HL-60 (cell line): Measurements from ENCODE around the gene TAS2R30.

Experiments used
- DNase-seq, 2 experiments: peaks; one replicate each; pipeline ENCODE4 v3.0.0-alpha.2; 2010 to 2020; ENCODE audit warnings: low read depth in 1 of 2, low spot score in 1 of 2
- H3K27ac ChIP-seq: fragments of 250-450 bp; sonication (Bioruptor Pico); replicated peaks from 2 replicates; pipeline ENCODE4 v1.5.1; 2020; ENCODE audit warnings: mild to moderate bottlenecking, moderate library complexity
- H3K27me3 ChIP-seq: fragments of 250-450 bp; sonication (Bioruptor Pico); 2 replicates; pipeline ENCODE4 v1.5.1; 2021; ENCODE audit warnings: mild to moderate bottlenecking, moderate library complexity; ENCODE audit not compliant: insufficient read depth, poor library complexity, severe bottlenecking
- H3K4me3 ChIP-seq: replicated peaks from 2 replicates; pipeline ENCODE4 v1.5.1; 2011; ENCODE audit warnings: mild to moderate bottlenecking, control low read depth, low read length; ENCODE audit not compliant: insufficient read depth
- GABPA ChIP-seq: IDR thresholded peaks from 2 replicates; pipeline ENCODE4 v1.6.1; 2012; ENCODE audit warnings: low read depth
- POLR2AphosphoS5 ChIP-seq: IDR thresholded peaks from 2 replicates; pipeline ENCODE4 v1.6.1; 2012; ENCODE audit warnings: low read depth
- SPI1 ChIP-seq: IDR thresholded peaks from 2 replicates; pipeline ENCODE4 v1.6.1; 2012; ENCODE audit warnings: low read depth, mild to moderate bottlenecking, borderline replicate concordance
- TF ChIP-seq, protein P1 (sequence below): IDR thresholded peaks from one replicate; pipeline ENCODE4 v1.5.1; 2011; ENCODE audit warnings: low read length, control low read depth, inconsistent platforms; ENCODE audit not compliant: insufficient read depth
- TF ChIP-seq, protein P2 (sequence below): IDR thresholded peaks from 2 replicates; pipeline ENCODE4 v1.6.1; 2012; ENCODE audit warnings: low read depth; ENCODE audit not compliant: insufficient replicate concordance

The TAS2R30 gene

DNA sequence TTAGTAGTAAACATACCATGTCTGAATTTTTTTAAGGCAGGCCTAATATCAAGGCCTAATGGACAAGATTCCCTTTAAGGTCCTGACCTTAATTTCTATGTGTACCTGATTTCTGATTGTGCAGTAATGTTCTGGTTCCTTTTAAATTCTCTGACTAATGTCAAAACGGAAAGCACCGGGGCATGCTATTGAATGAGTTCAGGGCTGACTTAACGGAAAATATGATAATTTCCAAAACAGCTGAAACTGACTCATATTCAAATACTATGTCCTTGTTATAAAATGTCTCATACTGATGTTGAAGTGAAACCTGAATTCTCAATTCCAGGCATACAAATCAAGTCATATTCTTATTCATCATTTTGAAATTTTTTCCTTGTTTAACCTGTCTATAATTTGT lies 49.0 kb downstream of the TAS2R30 start:
- H3K27me3 ChIP-seq = no peaks in the 10 kb centered on the region
- no peak for TF ChIP-seq POLR2AphosphoS5
- TF ChIP-seq GABPA = no peak
- TF ChIP-seq, protein P1, sequence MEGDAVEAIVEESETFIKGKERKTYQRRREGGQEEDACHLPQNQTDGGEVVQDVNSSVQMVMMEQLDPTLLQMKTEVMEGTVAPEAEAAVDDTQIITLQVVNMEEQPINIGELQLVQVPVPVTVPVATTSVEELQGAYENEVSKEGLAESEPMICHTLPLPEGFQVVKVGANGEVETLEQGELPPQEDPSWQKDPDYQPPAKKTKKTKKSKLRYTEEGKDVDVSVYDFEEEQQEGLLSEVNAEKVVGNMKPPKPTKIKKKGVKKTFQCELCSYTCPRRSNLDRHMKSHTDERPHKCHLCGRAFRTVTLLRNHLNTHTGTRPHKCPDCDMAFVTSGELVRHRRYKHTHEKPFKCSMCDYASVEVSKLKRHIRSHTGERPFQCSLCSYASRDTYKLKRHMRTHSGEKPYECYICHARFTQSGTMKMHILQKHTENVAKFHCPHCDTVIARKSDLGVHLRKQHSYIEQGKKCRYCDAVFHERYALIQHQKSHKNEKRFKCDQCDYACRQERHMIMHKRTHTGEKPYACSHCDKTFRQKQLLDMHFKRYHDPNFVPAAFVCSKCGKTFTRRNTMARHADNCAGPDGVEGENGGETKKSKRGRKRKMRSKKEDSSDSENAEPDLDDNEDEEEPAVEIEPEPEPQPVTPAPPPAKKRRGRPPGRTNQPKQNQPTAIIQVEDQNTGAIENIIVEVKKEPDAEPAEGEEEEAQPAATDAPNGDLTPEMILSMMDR = no peak
- TF ChIP-seq SPI1 = no peak
- TF ChIP-seq, protein P2, sequence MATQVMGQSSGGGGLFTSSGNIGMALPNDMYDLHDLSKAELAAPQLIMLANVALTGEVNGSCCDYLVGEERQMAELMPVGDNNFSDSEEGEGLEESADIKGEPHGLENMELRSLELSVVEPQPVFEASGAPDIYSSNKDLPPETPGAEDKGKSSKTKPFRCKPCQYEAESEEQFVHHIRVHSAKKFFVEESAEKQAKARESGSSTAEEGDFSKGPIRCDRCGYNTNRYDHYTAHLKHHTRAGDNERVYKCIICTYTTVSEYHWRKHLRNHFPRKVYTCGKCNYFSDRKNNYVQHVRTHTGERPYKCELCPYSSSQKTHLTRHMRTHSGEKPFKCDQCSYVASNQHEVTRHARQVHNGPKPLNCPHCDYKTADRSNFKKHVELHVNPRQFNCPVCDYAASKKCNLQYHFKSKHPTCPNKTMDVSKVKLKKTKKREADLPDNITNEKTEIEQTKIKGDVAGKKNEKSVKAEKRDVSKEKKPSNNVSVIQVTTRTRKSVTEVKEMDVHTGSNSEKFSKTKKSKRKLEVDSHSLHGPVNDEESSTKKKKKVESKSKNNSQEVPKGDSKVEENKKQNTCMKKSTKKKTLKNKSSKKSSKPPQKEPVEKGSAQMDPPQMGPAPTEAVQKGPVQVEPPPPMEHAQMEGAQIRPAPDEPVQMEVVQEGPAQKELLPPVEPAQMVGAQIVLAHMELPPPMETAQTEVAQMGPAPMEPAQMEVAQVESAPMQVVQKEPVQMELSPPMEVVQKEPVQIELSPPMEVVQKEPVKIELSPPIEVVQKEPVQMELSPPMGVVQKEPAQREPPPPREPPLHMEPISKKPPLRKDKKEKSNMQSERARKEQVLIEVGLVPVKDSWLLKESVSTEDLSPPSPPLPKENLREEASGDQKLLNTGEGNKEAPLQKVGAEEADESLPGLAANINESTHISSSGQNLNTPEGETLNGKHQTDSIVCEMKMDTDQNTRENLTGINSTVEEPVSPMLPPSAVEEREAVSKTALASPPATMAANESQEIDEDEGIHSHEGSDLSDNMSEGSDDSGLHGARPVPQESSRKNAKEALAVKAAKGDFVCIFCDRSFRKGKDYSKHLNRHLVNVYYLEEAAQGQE = no peak
- no peak overlapping the region for H3K27ac ChIP-seq
- DNase-seq = no peak
- H3K4me3 ChIP-seq = no peak overlapping the region
